Amniotic stem cell (primary cell): ENCODE results near the gene PRDX3.

Source experiments
- DNase-seq: peaks from one replicate; lab custom pipeline; 2025; lab: John Stamatoyannopoulos, UW

The PRDX3 gene

GRCh38 chr10:119129721-119130120 lies 48.9 kb downstream of the PRDX3 start:
- no peak for DNase-seq

DNA sequence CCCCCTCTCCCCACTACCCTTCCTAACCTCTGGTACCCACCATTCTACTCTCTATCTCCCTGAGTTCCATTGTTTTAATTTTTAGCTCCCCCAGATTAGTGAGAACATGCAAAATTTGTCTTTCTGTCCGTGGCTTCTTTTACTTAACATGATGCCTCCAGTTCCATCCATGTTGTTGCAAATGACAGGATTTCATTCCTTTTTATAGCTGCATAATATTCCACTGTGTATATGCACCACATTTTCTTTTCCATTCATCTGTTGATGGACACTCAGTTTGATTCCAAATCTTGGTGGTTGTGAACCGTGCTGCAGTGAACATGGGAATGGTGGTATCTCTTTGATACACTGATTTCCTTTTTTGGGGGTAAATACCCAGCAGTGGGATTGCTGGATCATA lies 52.7 kb downstream of the PRDX3 start:
- no peak for DNase-seq

DNA sequence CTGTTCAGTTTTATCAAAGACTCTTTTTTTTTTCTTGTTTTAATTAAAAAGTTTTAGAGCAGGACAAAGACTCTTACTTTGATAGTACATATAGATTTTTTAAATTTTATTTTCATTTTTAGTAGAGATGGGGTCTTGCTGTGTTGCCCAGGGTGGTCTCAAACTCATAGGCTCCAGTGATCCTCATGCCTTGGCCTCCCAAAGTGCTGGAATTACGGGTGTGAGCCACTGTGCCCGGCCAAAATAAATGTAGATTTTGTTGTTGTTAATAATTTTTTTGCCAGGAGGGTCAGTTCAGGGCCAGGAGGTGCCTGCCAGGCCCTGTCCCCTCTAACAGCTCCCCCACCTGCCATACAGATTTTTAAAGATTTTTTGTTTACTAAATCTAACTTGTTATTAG lies 57.7 kb downstream of the PRDX3 start:
- no peak for DNase-seq

GRCh38 chr10:119120413-119120867 lies 58.2 kb downstream of the PRDX3 start:
- DNase-seq, result no peak

GRCh38 chr10:119119400-119119799 lies 59.2 kb downstream of the PRDX3 start:
- no peak for DNase-seq

DNA sequence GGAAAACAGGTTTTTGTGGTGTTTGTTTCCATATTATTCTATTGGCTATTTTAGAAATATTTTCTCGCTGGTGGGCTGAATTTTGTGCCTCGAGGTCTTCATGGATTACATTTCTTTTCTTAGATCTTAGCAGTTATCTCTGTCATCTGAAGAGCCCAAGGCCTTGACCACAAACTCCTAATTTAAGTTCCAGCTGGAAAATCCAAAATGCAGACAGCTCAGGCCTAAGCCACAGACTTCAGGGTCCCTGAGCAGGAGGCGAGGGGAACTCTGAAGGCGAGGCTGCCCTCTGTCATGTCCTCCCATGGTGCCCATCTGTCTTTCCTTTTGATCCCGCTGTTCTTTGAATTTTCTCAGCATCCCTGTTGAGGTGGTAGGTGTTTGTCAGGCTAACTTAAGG lies 60.4 kb downstream of the PRDX3 start:
- no peak for DNase-seq
